IMR-90 (cell line): ENCODE results near the gene SOCS3. TPM values are rescaled to one million over a fixed set of nuclear protein-coding genes. Genes with fewer than 3 reads are reported as not detected.

Experiments
- ATAC-seq: fragments of 200-7000 bp; cut with Tn5 transposase; 2 replicates; pipeline ENCODE4 v1.9.1; 2020; ENCODE audit warnings: low read depth, mild to moderate bottlenecking, moderate library complexity
- BruUV-seq: library from RNA; stranded (reverse); fragments of 400-500 nt; replicated peaks from 2 replicates; lab custom pipeline; 2021; lab: Mats Ljungman, UMichigan
- CTCF ChIA-PET: fragments of 300-600 bp; formaldehyde crosslinking; extraction: SDS; loops from one replicate; lab custom pipeline; 2021; ENCODE audit warnings: antibody characterized with exemption; lab: Yijun Ruan, JAX
- POLR2A ChIA-PET: fragments of 300-600 bp; sonication (Branson Sonifier 250); formaldehyde crosslinking; loops from one replicate; lab custom pipeline; 2022; ENCODE audit warnings: antibody characterized with exemption; ENCODE audit not compliant: unreplicated experiment; lab: Charles Lee
- DNase-seq: peaks from one replicate; pipeline ENCODE4 v3.0.0; 2013
- H2AFZ ChIP-seq: replicated peaks from 2 replicates; pipeline ENCODE3; 2013; ENCODE audit warnings: low read length, mild to moderate bottlenecking; ENCODE audit not compliant: poor library complexity
- H2AK5ac ChIP-seq: 2 replicates; pipeline ENCODE4 v1.6.1; 2013; ENCODE audit warnings: low read depth, low read length, inconsistent platforms
- H2AK9ac ChIP-seq: replicated peaks from 2 replicates; pipeline ENCODE3; 2013; ENCODE audit warnings: mild to moderate bottlenecking, low read depth, low read length, moderate library complexity; ENCODE audit not compliant: poor library complexity
- H2BK120ac ChIP-seq: 2 replicates; pipeline ENCODE4 v1.6.1; 2013; ENCODE audit warnings: low read depth, low read length, inconsistent platforms
- H2BK15ac ChIP-seq: 3 replicates; pipeline ENCODE4 v1.6.1; 2013; ENCODE audit warnings: low read depth, low read length, inconsistent platforms
- H2BK20ac ChIP-seq: 2 replicates; pipeline ENCODE4 v1.6.1; 2013; ENCODE audit warnings: low read depth, mild to moderate bottlenecking, inconsistent platforms, low read length, moderate library complexity
- H2BK5ac ChIP-seq: 2 replicates; pipeline ENCODE4 v1.6.1; 2013; ENCODE audit warnings: mild to moderate bottlenecking, low read depth, low read length, inconsistent platforms; ENCODE audit not compliant: poor library complexity, severe bottlenecking
- H3K14ac ChIP-seq: replicated peaks from 2 replicates; pipeline ENCODE4 v1.6.1; 2013; ENCODE audit warnings: low read depth, low read length, inconsistent platforms
- H3K18ac ChIP-seq: 2 replicates; pipeline ENCODE4 v1.6.1; 2013; ENCODE audit warnings: low read depth, low read length, control low read depth
- H3K23ac ChIP-seq: 2 replicates; pipeline ENCODE4 v1.6.1; 2013; ENCODE audit warnings: low read depth, low read length, inconsistent platforms
- H3K27ac ChIP-seq: 2 replicates; pipeline ENCODE4 v1.5.1; 2013; ENCODE audit warnings: mild to moderate bottlenecking, control low read depth, low read length; ENCODE audit not compliant: insufficient read depth
- H3K27me3 ChIP-seq: 2 replicates; pipeline ENCODE4 v1.6.1; 2013; ENCODE audit warnings: low read length; ENCODE audit not compliant: control insufficient read depth, insufficient read depth
- H3K36me3 ChIP-seq: 2 replicates; pipeline ENCODE4 v1.6.1; 2013; ENCODE audit warnings: low read length, mixed read lengths; ENCODE audit not compliant: control insufficient read depth, insufficient read depth
- H3K4ac ChIP-seq: 2 replicates; pipeline ENCODE4 v1.6.1; 2013; ENCODE audit warnings: low read depth, low read length, inconsistent platforms
- H3K4me1 ChIP-seq: 2 replicates; pipeline ENCODE4 v1.6.1; 2013; ENCODE audit warnings: low read length, mixed read lengths; ENCODE audit not compliant: control insufficient read depth, insufficient read depth
- H3K4me2 ChIP-seq: 2 replicates; pipeline ENCODE4 v1.6.1; 2013; ENCODE audit warnings: low read depth, mild to moderate bottlenecking, control low read depth, low read length, moderate library complexity
- H3K4me3 ChIP-seq: 2 replicates; pipeline ENCODE4 v1.5.1; 2013; ENCODE audit warnings: low read depth, mild to moderate bottlenecking, control low read depth, low read length, moderate library complexity; ENCODE audit not compliant: insufficient read depth
- H3K56ac ChIP-seq: 2 replicates; pipeline ENCODE4 v1.6.1; 2013; ENCODE audit warnings: low read length, inconsistent platforms; ENCODE audit not compliant: insufficient read depth; ENCODE audit errors: extremely low read depth
- H3K79me1 ChIP-seq, 2 experiments: 2 replicates each; pipeline ENCODE4 v1.6.1; 2013; ENCODE audit warnings: low read length in 2 of 2, inconsistent platforms in 1 of 2, low read depth in 1 of 2
- H3K9ac ChIP-seq: 2 replicates; pipeline ENCODE4 v1.6.1; 2013; ENCODE audit warnings: low read depth, low read length, control low read depth
- H3K9me1 ChIP-seq: 2 replicates; pipeline ENCODE4 v1.6.1; 2013; ENCODE audit warnings: low read length, inconsistent platforms; ENCODE audit not compliant: insufficient read depth
- H3K9me3 ChIP-seq: 2 replicates; pipeline ENCODE4 v1.6.1; 2013; ENCODE audit warnings: low read length; ENCODE audit not compliant: control insufficient read depth, insufficient read depth
- H4K20me1 ChIP-seq: 2 replicates; pipeline ENCODE4 v1.6.1; 2013; ENCODE audit warnings: low read length, inconsistent platforms; ENCODE audit not compliant: insufficient read depth
- H4K5ac ChIP-seq: 2 replicates; pipeline ENCODE4 v1.6.1; 2013; ENCODE audit warnings: mild to moderate bottlenecking, low read depth, low read length, control low read depth
- H4K8ac ChIP-seq, 2 experiments: 2 replicates each; pipeline ENCODE4 v1.6.1; 2013; ENCODE audit warnings: low read depth in 2 of 2, low read length in 2 of 2, control low read depth in 1 of 2, inconsistent platforms in 1 of 2
- H4K91ac ChIP-seq: 2 replicates; pipeline ENCODE4 v1.6.1; 2013; ENCODE audit warnings: low read depth, low read length, inconsistent platforms; ENCODE audit not compliant: insufficient read depth
- CEBPB ChIP-seq: IDR thresholded peaks from 2 replicates; pipeline ENCODE4 v1.6.1; 2012; ENCODE audit warnings: low read depth, low read length, improper control_type of control experiment
- ELK1 ChIP-seq: fragments of 150-350 bp; IDR thresholded peaks from 2 replicates; pipeline ENCODE4 v1.6.1; 2016; ENCODE audit warnings: low read depth, mild to moderate bottlenecking, low read length, moderate library complexity, borderline replicate concordance
- FOS ChIP-seq: fragments of 150-350 bp; IDR thresholded peaks from 2 replicates; pipeline ENCODE4 v1.6.1; 2016; ENCODE audit warnings: low read depth, low read length
- MAFK ChIP-seq: IDR thresholded peaks from 2 replicates; pipeline ENCODE4 v1.6.1; 2012; ENCODE audit warnings: low read depth, low read length, improper control_type of control experiment
- RAD21 ChIP-seq: IDR thresholded peaks from 2 replicates; pipeline ENCODE4 v1.6.1; 2012; ENCODE audit warnings: low read length, improper control_type of control experiment
- RCOR1 ChIP-seq: IDR thresholded peaks from 2 replicates; pipeline ENCODE4 v1.6.1; 2012; ENCODE audit warnings: mild to moderate bottlenecking, low read length, improper control_type of control experiment; ENCODE audit not compliant: insufficient replicate concordance
- SMC3 ChIP-seq: fragments of 150-350 bp; IDR thresholded peaks from 2 replicates; pipeline ENCODE4 v1.6.1; 2016; ENCODE audit warnings: low read depth, mild to moderate bottlenecking, antibody characterized with exemption, low read length, moderate library complexity
- WGBS, 2 experiments: methylation state at CpG; one replicate each; pipeline versions ENCODE4 v1.1.5 to v1.1.7; 2013; ENCODE audit warnings: missing lambda C conversion rate in 2 of 2; ENCODE audit not compliant: insufficient read length in 1 of 2; ENCODE audit errors: extremely low coverage in 2 of 2; 5-methylcytosine and 5-hydroxymethylcytosine counted together
- dilution Hi-C: fragments of 300-500 bp; cut with HindIII; formaldehyde crosslinking; loops from one replicate; pipeline ENCODE4 v1.14.3; 2018; ENCODE audit warnings: low sequenced_read_pairs; ENCODE audit not compliant: unreplicated experiment
- in situ Hi-C: fragments of 300-500 bp; cut with MboI; formaldehyde crosslinking; loops from 3 replicates; pipeline ENCODE4 v1.14.3; 2019; ENCODE audit warnings: low sequenced_read_pairs, inconsistent platforms, mixed read lengths
- intact Hi-C: fragments of 100-400 bp; cut with micrococcal nuclease; formaldehyde crosslinking; loops from 2 replicates; pipeline ENCODE4 v1.10.0; 2022
- polyA plus RNA-seq, 3 experiments: library from polyadenylated mRNA; depleted of rRNA; stranded (reverse); fragments of >200 nt; gene quantifications; 2 replicates each; pipeline ENCODE4 v1.2.3, GENCODE V29; 2012; ENCODE audit warnings: low replicate concordance in 1 of 3
- total RNA-seq: library from RNA; depleted of rRNA; stranded (reverse); fragments of >200 nt; gene quantifications from 2 replicates; pipeline ENCODE4 v1.2.3, GENCODE V29; 2012

Gene SOCS3
- total and polyA plus RNA-seq, 2 of the 4 experiments (the other 2 are of a cell fraction): 19.2 to 19.9 TPM

- TF ChIP-seq MAFK: no peak
Measured at GRCh38 chr17:78346605-78347250, 13.1 kb downstream of the SOCS3 start (continued).

DNA sequence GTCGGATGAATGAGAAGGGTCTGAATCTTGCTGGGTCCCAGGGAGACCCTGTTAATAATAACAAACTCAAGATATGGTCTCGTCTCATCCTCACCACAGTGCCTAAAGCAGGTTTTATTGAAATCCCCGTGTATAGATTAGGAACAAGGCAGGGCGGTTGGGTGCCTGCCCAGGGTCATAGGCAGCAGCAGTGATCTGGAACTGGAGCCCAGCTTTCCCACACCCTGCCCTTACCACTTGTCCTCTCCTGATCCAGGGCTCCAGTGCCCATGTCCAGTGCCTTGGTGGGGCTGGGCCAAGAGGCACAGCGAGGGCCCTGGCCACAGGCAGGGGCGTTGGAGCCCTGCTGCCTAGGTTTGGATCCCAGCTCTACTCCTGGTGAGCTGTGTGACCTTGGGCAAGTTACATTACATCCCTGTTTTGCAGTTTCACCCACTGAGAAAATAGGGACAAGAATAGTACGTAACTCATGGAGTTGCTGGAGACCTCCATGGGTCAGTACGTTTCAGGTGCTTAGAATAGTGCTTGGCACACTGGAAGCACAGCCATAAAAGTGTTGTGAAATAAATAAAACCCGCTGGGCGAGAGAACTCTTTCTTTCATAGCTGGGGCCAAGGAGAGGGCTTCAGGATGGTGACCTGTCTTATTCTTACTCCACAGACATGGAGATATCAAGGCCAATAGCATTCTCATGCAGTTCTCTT, 13.9 kb downstream of the SOCS3 start:
- no peaks in the 10 kb centered on the region for H3K9me3 ChIP-seq
- H3K4me1 ChIP-seq: peaks cover 23% of the 10 kb centered on the region
- H4K91ac ChIP-seq: peak overlapping the region; percentile 49
- intact Hi-C loops (no loop called here), in situ Hi-C loops (no loop called here), dilution Hi-C loops (no loop called here)
- no peak overlapping the region for H4K5ac ChIP-seq
- no peak overlapping the region for H2BK20ac ChIP-seq
- no peak overlapping the region for H3K4me3 ChIP-seq
- peaks cover 24% of the 10 kb centered on the region for H3K9me1 ChIP-seq
- H2AK9ac ChIP-seq: peak overlapping the region; percentile 15
- no peak overlapping the region for H3K9ac ChIP-seq
- BruUV-seq: no TSS peak
- peaks cover 0 to 17% of the 10 kb centered on the region in 2 experiments; a peak in 1 of 4 replicates for H3K79me1 ChIP-seq
- no peak overlapping the region; the same call in 1 of the 2 replicates for H2BK120ac ChIP-seq
- H3K14ac ChIP-seq: no peak overlapping the region
- H3K27ac ChIP-seq: no peak overlapping the region
- no peak for DNase-seq
- no peak overlapping the region for H2BK5ac ChIP-seq
- no peak overlapping the region for H4K8ac ChIP-seq
- H3K23ac ChIP-seq: peak overlapping the region; percentile 32; the same call in 1 of the 2 replicates
- no peaks in the 10 kb centered on the region; the same call in 1 of the 2 replicates for H4K20me1 ChIP-seq
- peak overlapping the region; percentile 34; the same call in 1 of the 3 replicates for H2BK15ac ChIP-seq
- H3K4me2 ChIP-seq: no peak overlapping the region
- no peaks in the 10 kb centered on the region for H3K27me3 ChIP-seq
- ChIA-PET CTCF (no interaction called here), POLR2A (no interaction called here)
- H2AK5ac ChIP-seq: peak overlapping the region; percentile 94
- H2AFZ ChIP-seq: no peak overlapping the region
- 95% methylated on average over 3 of the region's 10 CpGs; no CpG with 5 or more reads in 1 of the 2 experiments for WGBS, 2 experiments
- no peak for ATAC-seq
- TF ChIP-seq SMC3 (no peak), RCOR1 (no peak), FOS (no peak), MAFK (no peak), ELK1 (no peak), RAD21 (no peak), CEBPB (0 out of 2 replicates have a peak, but pooled peaks have one; percentile 33)
- H3K36me3 ChIP-seq: no peaks in the 10 kb centered on the region
- H3K18ac ChIP-seq: no peak overlapping the region; the same call in 1 of the 2 replicates
- no peak overlapping the region for H3K56ac ChIP-seq
- H3K4ac ChIP-seq: peak overlapping the region; percentile 26
